ENCODE measurements around the gene ZNF366.
"Not testable (repeated sequence)": the region's sequence is repeated elsewhere in the genome, so short reads cannot be mapped to it uniquely, and the experiment has no call there.

ZNF366 gene

GRCh38 chr5:72436796-72437471 is 70.3 kb downstream of the ZNF366 start:
- DNase-seq = no peak

DNA sequence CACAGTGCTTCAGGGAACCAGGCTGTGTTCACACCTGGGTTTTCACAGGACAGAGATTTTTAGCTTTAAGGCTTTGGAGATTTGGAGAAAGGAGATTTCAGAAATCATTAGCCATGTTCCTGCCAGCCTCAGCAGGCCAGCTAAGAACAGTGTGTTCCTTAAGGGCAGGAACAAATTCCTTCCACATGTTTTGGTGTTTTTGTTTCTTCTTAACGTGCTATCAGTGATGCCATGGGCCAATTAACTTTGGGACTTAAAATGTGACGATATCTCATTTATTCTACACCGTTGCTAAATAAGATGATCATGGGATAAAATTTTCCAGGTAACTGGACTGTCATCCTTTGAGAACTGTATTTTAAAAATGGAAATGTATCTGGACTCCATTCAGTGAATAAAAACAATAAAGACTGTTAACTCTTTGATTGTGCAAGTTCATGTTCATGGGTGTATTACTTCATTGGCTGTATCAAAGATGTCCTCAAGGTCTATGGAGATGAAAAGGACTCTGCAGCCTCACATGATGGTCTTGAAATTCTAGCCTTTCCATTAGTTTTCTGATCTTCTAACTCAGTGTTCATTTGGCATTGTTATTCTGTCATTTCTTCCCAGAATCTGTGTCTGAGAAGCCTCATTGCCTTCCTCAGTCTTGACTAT is 72.3 kb downstream of the ZNF366 start:
- no peak for DNase-seq

DNA sequence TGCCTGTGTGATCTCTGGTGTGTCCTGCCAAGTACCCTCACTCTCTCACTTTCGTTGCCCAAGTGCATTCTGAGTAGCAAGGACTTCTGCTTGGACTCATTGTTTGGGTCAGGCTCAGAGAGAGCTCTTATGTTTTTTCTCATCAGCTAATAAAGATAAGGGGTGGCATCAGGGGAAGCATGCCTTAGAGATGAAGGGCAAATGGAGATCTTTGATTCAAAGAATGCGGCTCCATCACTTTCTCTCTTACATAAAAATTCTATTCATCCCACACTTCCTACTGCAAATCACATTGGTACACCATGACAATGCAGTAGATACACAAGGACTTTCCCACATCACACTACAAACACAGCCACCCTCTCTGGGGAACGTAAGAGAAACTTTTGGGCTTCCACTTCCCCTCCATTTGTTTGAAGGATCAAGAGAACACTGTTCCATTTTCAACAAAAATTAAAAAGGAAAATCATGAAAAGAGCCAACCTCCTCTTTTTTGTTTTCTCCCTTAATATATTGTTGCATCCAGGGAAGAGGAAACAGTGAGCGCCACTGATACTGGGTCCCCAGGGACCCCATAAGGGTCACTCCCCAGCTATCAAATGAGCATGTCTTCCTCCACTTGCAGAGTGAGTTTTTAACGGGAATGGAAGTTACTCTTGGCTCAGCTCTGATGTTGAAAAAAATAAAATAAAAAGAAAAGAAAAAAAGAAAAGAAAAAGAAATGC is 73.0 kb downstream of the ZNF366 start:
- no peak for DNase-seq

DNA sequence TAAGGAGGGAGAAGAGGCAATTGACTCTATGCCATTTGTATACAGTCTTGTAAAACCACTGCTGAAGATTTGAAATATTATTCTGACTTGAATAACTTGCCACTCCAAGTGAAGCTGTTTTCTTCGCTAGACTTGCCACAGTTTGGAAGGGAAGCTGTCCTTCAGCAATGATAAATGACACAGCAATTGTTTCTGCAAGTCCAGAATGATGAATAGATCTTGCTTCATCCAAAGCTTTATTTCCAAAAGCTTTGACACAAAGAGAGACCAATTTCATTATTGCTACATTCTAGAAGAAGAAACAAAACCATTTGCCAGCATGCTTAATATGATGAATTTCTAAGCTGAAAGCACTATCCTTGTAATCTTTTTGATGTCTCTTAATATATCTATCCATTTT is 73.7 kb downstream of the ZNF366 start:
- no peak for DNase-seq

- DNase-seq = no peak
These were observed 78.5 kb downstream of the ZNF366 start for GRCh38 chr5:72428669-72429068.

GRCh38 chr5:72427488-72428437 is 79.4 kb downstream of the ZNF366 start:
- no peak for DNase-seq

GRCh38 chr5:72427016-72427415 is 80.2 kb downstream of the ZNF366 start:
- no peak for DNase-seq

- no peak for DNase-seq
These were observed 81.2 kb downstream of the ZNF366 start for GRCh38 chr5:72426019-72426418.

DNA sequence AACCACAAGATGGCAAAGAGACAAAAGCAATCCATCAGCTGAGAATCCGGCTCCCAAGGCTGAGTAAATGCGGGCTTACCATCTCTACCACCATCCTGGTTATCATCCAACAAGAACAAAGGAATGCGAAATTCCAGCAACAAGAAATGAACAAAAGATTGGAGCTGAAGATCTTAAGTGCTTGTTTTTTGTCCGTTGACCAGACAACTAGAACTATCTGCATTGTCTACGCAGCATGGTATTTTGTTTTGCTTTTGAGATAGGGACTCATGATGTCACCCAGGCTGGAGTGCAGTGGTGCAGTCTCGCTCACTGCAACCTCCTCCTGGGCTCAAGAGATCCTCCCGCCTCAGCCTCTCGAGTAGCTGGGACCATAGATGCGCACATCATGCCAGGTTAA is 88.9 kb downstream of the ZNF366 start:
- DNase-seq = no peak

DNA sequence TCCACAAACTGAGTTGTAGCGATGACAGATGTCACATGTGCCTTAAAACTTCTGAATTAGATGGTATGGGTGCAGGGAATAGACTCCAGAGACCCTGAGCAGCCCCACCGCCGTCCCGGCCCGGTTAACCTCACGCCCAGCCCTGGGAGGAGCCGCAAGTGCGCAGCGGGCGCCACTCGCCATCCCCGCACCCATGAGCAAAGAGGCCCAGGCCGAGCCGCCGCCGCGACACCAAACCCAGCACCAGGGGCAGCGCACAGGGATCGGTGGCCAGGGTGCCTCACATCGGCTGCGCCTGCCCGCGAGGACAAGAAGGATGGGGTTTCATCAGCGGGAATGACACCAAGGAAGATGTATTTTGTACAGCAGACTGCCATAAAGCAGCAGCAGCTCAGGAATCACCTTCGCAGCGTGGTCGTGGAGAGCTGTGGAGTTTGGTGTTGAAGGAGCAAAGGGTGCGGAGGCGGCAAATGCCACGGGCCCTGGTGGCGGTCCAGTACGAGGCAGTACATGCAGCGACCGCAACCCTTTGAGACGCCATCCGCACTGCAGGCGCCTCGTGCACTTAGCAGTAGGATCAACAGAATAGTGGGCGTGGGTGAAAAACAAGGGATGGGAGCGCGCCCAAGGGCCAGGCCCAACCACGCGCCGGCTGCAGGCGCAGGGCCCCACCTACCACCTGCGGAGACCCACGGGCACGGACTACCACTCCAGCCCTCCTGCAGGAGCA is 89.7 kb downstream of the ZNF366 start:
- no peak for DNase-seq

DNA sequence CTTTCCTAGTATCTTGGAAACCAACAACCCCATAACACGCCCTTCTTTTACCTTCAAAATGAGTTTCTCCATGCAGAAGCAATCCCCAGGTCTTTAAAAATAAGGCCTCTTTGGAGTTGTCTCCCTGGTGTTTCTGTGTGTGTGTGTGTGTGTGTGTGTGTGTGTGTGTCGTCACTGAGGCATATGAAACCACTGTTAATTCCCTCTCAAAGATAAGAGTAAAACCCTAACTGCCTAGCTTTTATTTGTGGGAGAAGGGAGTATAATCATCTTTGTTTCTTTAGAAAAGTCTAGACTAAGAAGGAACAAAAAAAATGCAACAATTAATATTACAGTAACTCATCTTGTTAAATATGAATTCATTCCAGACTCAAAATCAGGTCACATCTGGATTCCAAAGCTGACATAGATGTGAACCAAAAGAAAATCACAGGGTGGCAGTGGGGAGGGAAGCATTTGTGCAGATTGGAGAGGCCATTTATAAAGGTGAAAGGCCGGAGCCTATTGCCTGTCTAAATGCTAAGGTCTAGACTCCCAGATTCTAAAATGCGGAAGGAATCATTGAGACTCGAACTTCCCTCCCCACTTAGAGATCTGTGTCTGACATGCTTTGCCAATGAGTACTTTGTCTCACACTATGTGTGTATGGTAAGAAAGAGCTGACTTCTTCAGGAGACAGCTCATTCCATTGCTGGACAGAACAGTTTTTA is 91.4 kb downstream of the ZNF366 start:
- DNase-seq = no peak

DNA sequence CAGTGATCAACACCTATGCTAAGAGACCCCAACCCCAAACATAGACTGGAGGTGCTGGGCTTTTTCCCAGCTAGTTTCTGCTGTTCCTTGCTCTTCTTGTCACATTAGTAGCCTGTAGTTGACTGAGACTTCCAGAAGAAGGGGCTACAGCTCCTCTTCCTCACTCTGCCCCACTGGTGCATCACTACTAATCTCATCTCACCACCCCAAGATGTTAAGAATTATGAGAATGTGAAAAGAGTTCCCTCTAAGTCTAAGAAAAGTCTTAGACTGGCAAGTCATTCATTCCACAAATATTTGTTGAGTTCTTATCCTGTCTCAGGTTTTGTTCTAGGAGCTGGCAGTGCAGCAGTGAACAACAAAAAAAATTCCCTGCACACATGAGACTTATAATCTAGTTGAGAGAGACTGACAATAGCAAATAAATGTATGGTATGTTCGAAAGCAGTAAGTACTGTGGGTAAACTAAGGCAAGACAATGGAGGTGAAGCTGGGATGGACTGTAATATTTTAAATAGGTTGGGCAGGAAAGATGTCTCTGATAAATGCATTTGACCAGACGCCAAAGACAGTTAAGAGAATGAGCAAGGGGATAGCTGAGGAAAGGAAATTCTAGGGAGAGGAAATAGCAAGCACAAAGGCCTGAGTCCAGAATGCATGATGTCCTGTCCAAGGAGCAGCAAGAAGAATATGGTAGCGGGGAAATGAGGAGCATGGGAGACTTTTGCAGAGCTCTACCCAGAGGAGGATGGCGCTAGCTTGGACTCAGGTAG is 94.7 kb downstream of the ZNF366 start:
- no peak for DNase-seq

- DNase-seq = no peak
These were observed 96.4 kb downstream of the ZNF366 start for GRCh38 chr5:72410688-72411295.

DNA sequence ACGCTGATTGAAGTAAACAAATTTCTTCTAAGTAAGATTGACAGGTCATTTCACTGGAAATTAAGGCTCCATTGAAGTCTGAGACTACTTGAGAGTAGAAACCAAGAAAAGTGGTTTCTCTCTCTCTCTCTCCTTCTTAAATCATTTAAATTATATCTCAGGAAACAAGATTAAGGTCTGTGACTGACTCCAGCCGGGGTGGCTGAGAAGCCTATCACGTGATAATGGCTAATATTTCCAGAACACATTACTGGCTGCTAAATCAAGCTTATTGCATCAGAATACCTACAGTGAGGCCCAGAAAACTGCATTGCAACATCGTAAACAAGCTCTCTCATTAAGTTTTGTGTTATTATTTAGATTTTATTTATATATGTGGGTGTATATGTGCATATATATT is 98.6 kb downstream of the ZNF366 start:
- no peak for DNase-seq

DNA sequence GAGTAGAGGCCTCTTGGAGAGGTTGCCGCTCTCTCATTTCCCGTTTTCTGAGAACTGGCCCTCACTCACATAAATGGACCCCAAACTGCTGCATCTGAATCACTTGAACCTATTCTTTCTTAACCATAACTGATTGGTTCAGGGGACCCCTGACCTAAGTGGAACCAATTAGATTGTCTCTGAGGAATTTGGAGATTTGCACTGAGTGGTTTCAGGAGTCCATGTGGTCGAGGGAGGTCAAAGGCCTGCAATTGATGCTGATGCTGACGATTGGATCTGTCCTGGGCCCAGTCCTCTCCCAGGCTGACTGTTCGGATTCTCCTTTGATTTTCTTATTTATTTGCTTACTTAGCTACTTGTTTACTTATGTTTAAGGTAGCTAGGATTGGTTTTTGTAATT is 99.1 kb downstream of the ZNF366 start:
- DNase-seq = no peak

DNA sequence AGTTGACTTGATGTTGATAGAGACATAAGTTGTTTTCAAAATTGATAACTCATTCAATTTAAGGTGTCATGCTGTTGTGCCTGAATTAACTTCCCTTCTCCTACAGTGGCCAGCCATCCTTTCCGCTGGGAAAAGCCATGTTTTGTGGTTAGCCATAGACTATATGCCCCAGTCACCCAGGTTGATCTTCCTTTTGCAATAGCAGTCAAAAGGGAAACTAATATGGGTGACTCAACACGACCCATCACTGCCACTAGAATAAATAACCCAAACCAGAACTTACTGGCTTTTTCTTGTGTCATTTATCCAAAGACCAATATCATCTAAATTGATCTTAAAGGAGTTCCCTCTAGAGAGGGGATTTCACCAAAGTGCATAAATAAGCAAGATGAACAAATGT is 99.7 kb downstream of the ZNF366 start:
- no peak for DNase-seq

DNA sequence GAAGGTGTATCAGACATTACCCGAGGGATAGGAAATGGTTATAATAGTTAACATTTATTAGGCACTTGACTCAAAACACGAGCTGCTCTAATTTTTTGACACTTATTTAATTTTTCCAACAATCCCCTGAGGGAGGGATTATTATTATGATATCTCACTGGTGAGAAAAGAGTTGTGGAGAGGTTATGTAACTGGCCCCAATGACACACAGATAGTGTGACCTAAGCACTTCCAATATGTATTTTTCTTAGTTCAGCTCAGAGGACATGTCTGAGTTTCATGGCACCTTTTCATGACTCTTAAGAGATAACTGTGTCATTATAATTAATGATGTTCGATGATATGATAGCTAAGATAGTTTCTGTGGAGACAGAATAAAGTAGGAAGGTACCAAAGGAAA is 100.1 kb downstream of the ZNF366 start:
- no peak for DNase-seq

- DNase-seq = not testable (repeated sequence)
These were observed 102.4 kb downstream of the ZNF366 start for GRCh38 chr5:72404771-72405170.

- no peak for DNase-seq
These were observed 104.1 kb downstream of the ZNF366 start for GRCh38 chr5:72402959-72403628.

DNA sequence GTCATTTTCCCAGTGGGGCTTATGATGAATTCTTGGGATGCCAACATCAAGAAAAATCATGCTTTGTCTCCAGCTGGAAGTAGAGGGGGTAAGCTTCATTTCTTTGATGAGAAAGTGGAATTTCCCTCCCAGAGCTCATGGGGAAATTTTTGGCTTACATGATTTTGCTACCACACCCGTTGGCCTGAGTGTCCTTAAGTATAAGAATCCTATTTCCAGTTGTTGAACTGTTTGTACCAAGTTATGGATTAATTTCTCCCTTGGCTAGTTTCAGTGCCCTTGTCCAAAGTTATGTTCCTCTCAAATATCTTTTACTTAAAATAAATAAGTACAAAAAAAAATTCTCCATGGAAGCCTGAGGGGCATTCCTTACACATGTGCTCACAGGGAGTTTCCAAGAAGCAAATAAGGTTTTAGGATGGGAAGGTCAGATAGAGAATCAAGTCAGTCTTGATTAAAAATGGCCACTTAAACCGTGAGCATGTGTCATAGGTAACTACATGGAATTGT is 104.8 kb downstream of the ZNF366 start:
- DNase-seq = no peak

Measured in activated naive CD4-positive, alpha-beta T cell treated with Interleukin-2 at 50 U/mL for 16 hours (primary cell).